ENCODE results near the gene CDHR5.

CDHR5 gene

GRCh38 chr11:636511-637332 is 12.0 kb upstream of the CDHR5 start, which contains the start of gene DRD4:
Gene DRD4, plus strand, starts transcription at chr11:637269. Its CDS starts 36 bp downstream, at chr11:637305.
- Histone ChIP-seq H3K27me3 (ENCODE audit: insufficient read depth, low read depth) (no peaks in the 10 kb centered on the region), H3K36me3 (ENCODE audit: insufficient read depth) (no peaks in the 10 kb centered on the region), H3K4me2 (no peak within 1 kb of the TSS), H3K4me1 (ENCODE audit: low read depth, poor library complexity, severe bottlenecking) (no peaks in the 10 kb centered on the region), H3K79me2 (ENCODE audit: insufficient read depth, low read depth) (no peaks in the 10 kb centered on the region), H3K9ac (no peak within 1 kb of the TSS), H2AFZ (ENCODE audit: low read depth) (no peak within 1 kb of the TSS), H3K4me3 (IDR thresholded peaks at IDR 0.05; ENCODE audit: insufficient read depth, low read depth, low read length) (no peak within 1 kb of the TSS), H4K20me1 (ENCODE audit: insufficient read depth) (no peaks in the 10 kb centered on the region), H3K27ac (no peak within 1 kb of the TSS)
- no peak for TF ChIP-seq CTCF (conservative IDR thresholded peaks at IDR 0.05; ENCODE audit: low read depth, low read length)

- Histone ChIP-seq H3K4me3 (IDR thresholded peaks at IDR 0.05; ENCODE audit: insufficient read depth, low read depth, low read length) (no peak overlapping the region), H4K20me1 (ENCODE audit: insufficient read depth) (no peaks in the 10 kb centered on the region), H3K79me2 (ENCODE audit: insufficient read depth, low read depth) (no peaks in the 10 kb centered on the region), H3K4me2 (no peak overlapping the region), H3K4me1 (ENCODE audit: low read depth, poor library complexity, severe bottlenecking) (peaks cover 3% of the 10 kb centered on the region), H3K36me3 (ENCODE audit: insufficient read depth) (no peaks in the 10 kb centered on the region), H3K27ac (no peak overlapping the region), H2AFZ (ENCODE audit: low read depth) (no peak overlapping the region), H3K27me3 (ENCODE audit: insufficient read depth, low read depth) (no peaks in the 10 kb centered on the region), H3K9ac (no peak overlapping the region)
- no peak for TF ChIP-seq CTCF (conservative IDR thresholded peaks at IDR 0.05; ENCODE audit: low read depth, low read length)
Observed at GRCh38 chr11:635945-636510, 11.3 kb upstream of the CDHR5 start.

GRCh38 chr11:630871-631270 is 6.1 kb upstream of the CDHR5 start:
- H3K36me3 ChIP-seq (ENCODE audit: insufficient read depth), result no peaks in the 10 kb centered on the region
- H3K9ac ChIP-seq, result no peak overlapping the region
- peaks cover 38% of the 10 kb centered on the region for H3K4me1 ChIP-seq (ENCODE audit: low read depth, poor library complexity, severe bottlenecking)
- no peaks in the 10 kb centered on the region for H3K79me2 ChIP-seq (ENCODE audit: insufficient read depth, low read depth)
- no peak overlapping the region; the same call in 1 of the 2 replicates for H3K27ac ChIP-seq
- H4K20me1 ChIP-seq (ENCODE audit: insufficient read depth), result no peaks in the 10 kb centered on the region
- no peak overlapping the region for H3K4me2 ChIP-seq
- H2AFZ ChIP-seq (ENCODE audit: low read depth), result no peak overlapping the region
- H3K27me3 ChIP-seq (ENCODE audit: insufficient read depth, low read depth), result no peaks in the 10 kb centered on the region
- no peak overlapping the region for H3K4me3 ChIP-seq (IDR thresholded peaks at IDR 0.05; ENCODE audit: insufficient read depth, low read depth, low read length)
- TF ChIP-seq CTCF (conservative IDR thresholded peaks at IDR 0.05; ENCODE audit: low read depth, low read length), result no peak

DNA sequence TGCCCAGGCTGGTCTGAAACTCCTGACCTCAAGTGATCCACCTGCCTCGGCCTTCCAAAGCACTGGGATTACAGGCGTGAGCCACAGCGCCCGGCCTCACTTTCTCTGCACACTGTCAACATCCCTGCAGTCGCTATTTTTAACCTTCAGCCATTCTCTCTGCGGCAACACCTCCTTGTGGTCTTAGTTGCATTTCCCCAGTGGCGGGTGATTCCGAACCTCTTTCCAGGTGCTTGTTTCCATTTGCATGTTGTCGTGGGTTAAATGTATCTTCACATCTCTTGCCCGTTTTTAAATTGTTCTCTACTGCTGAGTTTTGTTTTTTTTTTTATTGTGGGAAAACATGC is 4.5 kb upstream of the CDHR5 start:
- H3K4me2 ChIP-seq, result peak overlapping the region; percentile 97
- H3K27ac ChIP-seq, result peak overlapping the region; percentile 90
- no peaks in the 10 kb centered on the region for H3K79me2 ChIP-seq (ENCODE audit: insufficient read depth, low read depth)
- H3K36me3 ChIP-seq (ENCODE audit: insufficient read depth), result no peaks in the 10 kb centered on the region
- no peaks in the 10 kb centered on the region for H4K20me1 ChIP-seq (ENCODE audit: insufficient read depth)
- H3K27me3 ChIP-seq (ENCODE audit: insufficient read depth, low read depth), result no peaks in the 10 kb centered on the region
- H3K4me3 ChIP-seq (IDR thresholded peaks at IDR 0.05; ENCODE audit: insufficient read depth, low read depth, low read length), result no peak overlapping the region
- peak overlapping the region; percentile 55; the same call in 1 of the 2 replicates for H3K9ac ChIP-seq
- peaks cover 38% of the 10 kb centered on the region for H3K4me1 ChIP-seq (ENCODE audit: low read depth, poor library complexity, severe bottlenecking)
- TF ChIP-seq CTCF (conservative IDR thresholded peaks at IDR 0.05; ENCODE audit: low read depth, low read length), result no peak; the same call in 1 of the 2 replicates
- no peak overlapping the region for H2AFZ ChIP-seq (ENCODE audit: low read depth)
